IMR-90 (cell line): Measurements from ENCODE around the gene SLC30A7. TPM values are rescaled to one million over a fixed set of nuclear protein-coding genes. Genes with fewer than 3 reads are reported as not detected.
"Not testable (repeated sequence)": the region's sequence is repeated elsewhere in the genome, so short reads cannot be mapped to it uniquely, and the experiment has no call there.

Source experiments
- ATAC-seq: fragments of 200-7000 bp; cut with Tn5 transposase; 2 replicates; pipeline ENCODE4 v1.9.1; 2020; ENCODE audit warnings: low read depth, mild to moderate bottlenecking, moderate library complexity
- BruUV-seq: library from RNA; stranded (reverse); fragments of 400-500 nt; replicated peaks from 2 replicates; lab custom pipeline; 2021; lab: Mats Ljungman, UMichigan
- CTCF ChIA-PET: fragments of 300-600 bp; formaldehyde crosslinking; extraction: SDS; loops from one replicate; lab custom pipeline; 2021; ENCODE audit warnings: antibody characterized with exemption; lab: Yijun Ruan, JAX
- POLR2A ChIA-PET: fragments of 300-600 bp; sonication (Branson Sonifier 250); formaldehyde crosslinking; loops from one replicate; lab custom pipeline; 2022; ENCODE audit warnings: antibody characterized with exemption; ENCODE audit not compliant: unreplicated experiment; lab: Charles Lee
- DNase-seq: peaks from one replicate; pipeline ENCODE4 v3.0.0; 2013
- H2AFZ ChIP-seq: replicated peaks from 2 replicates; pipeline ENCODE3; 2013; ENCODE audit warnings: low read length, mild to moderate bottlenecking; ENCODE audit not compliant: poor library complexity
- H2AK5ac ChIP-seq: 2 replicates; pipeline ENCODE4 v1.6.1; 2013; ENCODE audit warnings: low read depth, low read length, inconsistent platforms
- H2AK9ac ChIP-seq: replicated peaks from 2 replicates; pipeline ENCODE3; 2013; ENCODE audit warnings: mild to moderate bottlenecking, low read depth, low read length, moderate library complexity; ENCODE audit not compliant: poor library complexity
- H2BK120ac ChIP-seq: 2 replicates; pipeline ENCODE4 v1.6.1; 2013; ENCODE audit warnings: low read depth, low read length, inconsistent platforms
- H2BK15ac ChIP-seq: 3 replicates; pipeline ENCODE4 v1.6.1; 2013; ENCODE audit warnings: low read depth, low read length, inconsistent platforms
- H2BK20ac ChIP-seq: 2 replicates; pipeline ENCODE4 v1.6.1; 2013; ENCODE audit warnings: low read depth, mild to moderate bottlenecking, inconsistent platforms, low read length, moderate library complexity
- H2BK5ac ChIP-seq: 2 replicates; pipeline ENCODE4 v1.6.1; 2013; ENCODE audit warnings: mild to moderate bottlenecking, low read depth, low read length, inconsistent platforms; ENCODE audit not compliant: poor library complexity, severe bottlenecking
- H3K14ac ChIP-seq: replicated peaks from 2 replicates; pipeline ENCODE4 v1.6.1; 2013; ENCODE audit warnings: low read depth, low read length, inconsistent platforms
- H3K18ac ChIP-seq: 2 replicates; pipeline ENCODE4 v1.6.1; 2013; ENCODE audit warnings: low read depth, low read length, control low read depth
- H3K23ac ChIP-seq: 2 replicates; pipeline ENCODE4 v1.6.1; 2013; ENCODE audit warnings: low read depth, low read length, inconsistent platforms
- H3K27ac ChIP-seq: 2 replicates; pipeline ENCODE4 v1.5.1; 2013; ENCODE audit warnings: mild to moderate bottlenecking, control low read depth, low read length; ENCODE audit not compliant: insufficient read depth
- H3K27me3 ChIP-seq: 2 replicates; pipeline ENCODE4 v1.6.1; 2013; ENCODE audit warnings: low read length; ENCODE audit not compliant: control insufficient read depth, insufficient read depth
- H3K36me3 ChIP-seq: 2 replicates; pipeline ENCODE4 v1.6.1; 2013; ENCODE audit warnings: low read length, mixed read lengths; ENCODE audit not compliant: control insufficient read depth, insufficient read depth
- H3K4ac ChIP-seq: 2 replicates; pipeline ENCODE4 v1.6.1; 2013; ENCODE audit warnings: low read depth, low read length, inconsistent platforms
- H3K4me1 ChIP-seq: 2 replicates; pipeline ENCODE4 v1.6.1; 2013; ENCODE audit warnings: low read length, mixed read lengths; ENCODE audit not compliant: control insufficient read depth, insufficient read depth
- H3K4me2 ChIP-seq: 2 replicates; pipeline ENCODE4 v1.6.1; 2013; ENCODE audit warnings: low read depth, mild to moderate bottlenecking, control low read depth, low read length, moderate library complexity
- H3K4me3 ChIP-seq: 2 replicates; pipeline ENCODE4 v1.5.1; 2013; ENCODE audit warnings: low read depth, mild to moderate bottlenecking, control low read depth, low read length, moderate library complexity; ENCODE audit not compliant: insufficient read depth
- H3K56ac ChIP-seq: 2 replicates; pipeline ENCODE4 v1.6.1; 2013; ENCODE audit warnings: low read length, inconsistent platforms; ENCODE audit not compliant: insufficient read depth; ENCODE audit errors: extremely low read depth
- H3K79me1 ChIP-seq, 2 experiments: 2 replicates each; pipeline ENCODE4 v1.6.1; 2013; ENCODE audit warnings: low read length in 2 of 2, inconsistent platforms in 1 of 2, low read depth in 1 of 2
- H3K9ac ChIP-seq: 2 replicates; pipeline ENCODE4 v1.6.1; 2013; ENCODE audit warnings: low read depth, low read length, control low read depth
- H3K9me1 ChIP-seq: 2 replicates; pipeline ENCODE4 v1.6.1; 2013; ENCODE audit warnings: low read length, inconsistent platforms; ENCODE audit not compliant: insufficient read depth
- H3K9me3 ChIP-seq: 2 replicates; pipeline ENCODE4 v1.6.1; 2013; ENCODE audit warnings: low read length; ENCODE audit not compliant: control insufficient read depth, insufficient read depth
- H4K20me1 ChIP-seq: 2 replicates; pipeline ENCODE4 v1.6.1; 2013; ENCODE audit warnings: low read length, inconsistent platforms; ENCODE audit not compliant: insufficient read depth
- H4K5ac ChIP-seq: 2 replicates; pipeline ENCODE4 v1.6.1; 2013; ENCODE audit warnings: mild to moderate bottlenecking, low read depth, low read length, control low read depth
- H4K8ac ChIP-seq, 2 experiments: 2 replicates each; pipeline ENCODE4 v1.6.1; 2013; ENCODE audit warnings: low read depth in 2 of 2, low read length in 2 of 2, control low read depth in 1 of 2, inconsistent platforms in 1 of 2
- H4K91ac ChIP-seq: 2 replicates; pipeline ENCODE4 v1.6.1; 2013; ENCODE audit warnings: low read depth, low read length, inconsistent platforms; ENCODE audit not compliant: insufficient read depth
- CTCF ChIP-seq: conservative IDR thresholded peaks from 2 replicates; pipeline ENCODE4 v1.5.1; 2012; ENCODE audit warnings: mild to moderate bottlenecking, low read depth, low read length, improper control_type of control experiment
- FOS ChIP-seq: fragments of 150-350 bp; IDR thresholded peaks from 2 replicates; pipeline ENCODE4 v1.6.1; 2016; ENCODE audit warnings: low read depth, low read length
- MAFK ChIP-seq: IDR thresholded peaks from 2 replicates; pipeline ENCODE4 v1.6.1; 2012; ENCODE audit warnings: low read depth, low read length, improper control_type of control experiment
- RAD21 ChIP-seq: IDR thresholded peaks from 2 replicates; pipeline ENCODE4 v1.6.1; 2012; ENCODE audit warnings: low read length, improper control_type of control experiment
- SMC3 ChIP-seq: fragments of 150-350 bp; IDR thresholded peaks from 2 replicates; pipeline ENCODE4 v1.6.1; 2016; ENCODE audit warnings: low read depth, mild to moderate bottlenecking, antibody characterized with exemption, low read length, moderate library complexity
- WGBS, 2 experiments: methylation state at CpG; one replicate each; pipeline versions ENCODE4 v1.1.5 to v1.1.7; 2013; ENCODE audit warnings: missing lambda C conversion rate in 2 of 2; ENCODE audit not compliant: insufficient read length in 1 of 2; ENCODE audit errors: extremely low coverage in 2 of 2; 5-methylcytosine and 5-hydroxymethylcytosine counted together
- dilution Hi-C: fragments of 300-500 bp; cut with HindIII; formaldehyde crosslinking; loops from one replicate; pipeline ENCODE4 v1.14.3; 2018; ENCODE audit warnings: low sequenced_read_pairs; ENCODE audit not compliant: unreplicated experiment
- in situ Hi-C: fragments of 300-500 bp; cut with MboI; formaldehyde crosslinking; loops from 3 replicates; pipeline ENCODE4 v1.14.3; 2019; ENCODE audit warnings: low sequenced_read_pairs, inconsistent platforms, mixed read lengths
- intact Hi-C: fragments of 100-400 bp; cut with micrococcal nuclease; formaldehyde crosslinking; loops from 2 replicates; pipeline ENCODE4 v1.10.0; 2022
- polyA plus RNA-seq, 3 experiments: library from polyadenylated mRNA; depleted of rRNA; stranded (reverse); fragments of >200 nt; gene quantifications; 2 replicates each; pipeline ENCODE4 v1.2.3, GENCODE V29; 2012; ENCODE audit warnings: low replicate concordance in 1 of 3
- total RNA-seq: library from RNA; depleted of rRNA; stranded (reverse); fragments of >200 nt; gene quantifications from 2 replicates; pipeline ENCODE4 v1.2.3, GENCODE V29; 2012

The SLC30A7 gene
- total and polyA plus RNA-seq, 2 of the 4 experiments (the other 2 are of a cell fraction), result 8.4 to 60.2 TPM

GRCh38 chr1:100931716-100932115 lies 35.8 kb downstream of the SLC30A7 start:
- no peak overlapping the region for H3K56ac ChIP-seq
- DNase-seq, result no peak
- H3K27me3 ChIP-seq, result no peaks in the 10 kb centered on the region
- H2BK20ac ChIP-seq, result no peak overlapping the region
- no peak overlapping the region for H2BK120ac ChIP-seq
- H3K4me2 ChIP-seq, result no peak overlapping the region
- H3K9ac ChIP-seq, result no peak overlapping the region
- no peak overlapping the region for H3K4ac ChIP-seq
- H4K5ac ChIP-seq, result no peak overlapping the region
- no peak overlapping the region for H3K4me3 ChIP-seq
- H3K27ac ChIP-seq, result no peak overlapping the region
- no peak overlapping the region for H2AFZ ChIP-seq
- H3K36me3 ChIP-seq, result peaks cover 1% of the 10 kb centered on the region; the same call in 1 of the 2 replicates
- no peaks in the 10 kb centered on the region for H3K9me1 ChIP-seq
- no peak overlapping the region for H4K91ac ChIP-seq
- H2AK5ac ChIP-seq, result no peak overlapping the region
- no peak overlapping the region for H3K18ac ChIP-seq
- peaks cover 0 to 7% of the 10 kb centered on the region in 2 experiments; a peak in 2 of 4 replicates for H3K79me1 ChIP-seq
- intact Hi-C loops (no loop called here), in situ Hi-C loops (no loop called here), dilution Hi-C loops (no loop called here)
- no CpG with 5 or more reads among the region's 1 CpG for WGBS, 2 experiments
- H3K14ac ChIP-seq, result no peak overlapping the region
- no peaks in the 10 kb centered on the region for H4K20me1 ChIP-seq
- BruUV-seq, result no TSS peak
- H4K8ac ChIP-seq, result no peak overlapping the region
- TF ChIP-seq CTCF, result peak; percentile 23; the same call in 1 of the 2 replicates
- TF ChIP-seq SMC3, result no peak
- TF ChIP-seq MAFK, result no peak
- no peak for TF ChIP-seq RAD21
- TF ChIP-seq FOS, result no peak
- H3K9me3 ChIP-seq, result no peaks in the 10 kb centered on the region
- CTCF ChIA-PET, result no interaction called here
- no peaks in the 10 kb centered on the region for H3K4me1 ChIP-seq
- POLR2A ChIA-PET, result no interaction called here
- H3K23ac ChIP-seq, result no peak overlapping the region
- no peak overlapping the region for H2BK5ac ChIP-seq
- ATAC-seq, result no peak
- H2BK15ac ChIP-seq, result no peak overlapping the region
- no peak overlapping the region for H2AK9ac ChIP-seq

DNA sequence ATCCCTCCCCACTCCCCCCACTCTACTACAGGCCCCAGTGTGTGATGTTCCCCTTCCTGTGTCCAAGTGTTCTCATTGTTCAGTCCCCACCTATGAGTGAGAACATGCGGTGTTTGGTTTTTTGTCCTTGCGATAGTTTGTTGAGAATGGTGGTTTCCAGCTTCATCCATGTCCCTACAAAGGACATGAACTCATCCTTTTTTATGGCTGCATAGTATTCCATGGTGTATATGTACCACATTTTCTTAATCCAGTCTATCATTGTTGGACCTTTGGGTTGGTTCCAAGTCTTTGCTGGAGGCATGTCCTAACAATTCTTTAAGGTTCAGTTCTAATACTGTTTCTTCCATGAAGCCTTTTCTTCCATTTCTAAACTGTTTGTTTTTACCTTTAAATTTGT lies 37.7 kb downstream of the SLC30A7 start:
- H2BK120ac ChIP-seq, H3K4me2 ChIP-seq, H3K56ac ChIP-seq, H3K4me1 ChIP-seq, H2AK9ac ChIP-seq, in situ Hi-C loops, H3K9ac ChIP-seq, H2BK15ac ChIP-seq, H4K8ac ChIP-seq, POLR2A ChIA-PET, H3K4me3 ChIP-seq, H2AK5ac ChIP-seq, H4K5ac ChIP-seq, DNase-seq, H3K36me3 ChIP-seq, H3K4ac ChIP-seq, H3K27me3 ChIP-seq, H4K20me1 ChIP-seq, dilution Hi-C loops, H3K9me1 ChIP-seq, H2BK20ac ChIP-seq, H2AFZ ChIP-seq, H4K91ac ChIP-seq, H3K27ac ChIP-seq, H3K23ac ChIP-seq, H3K79me1 ChIP-seq, BruUV-seq, H3K14ac ChIP-seq, intact Hi-C loops, H3K18ac ChIP-seq, ATAC-seq, H3K9me3 ChIP-seq, H2BK5ac ChIP-seq: not testable (repeated sequence)
- WGBS, 2 experiments, result no CpG with 5 or more reads among the region's 2 CpGs
- CTCF ChIA-PET, result interaction anchor here (0.7 kb wide), 1 partner anchor 408 kb away, joined by 3 read pairs; no protein-coding TSS in a partner anchor
